AG04450 (cell line): ENCODE data around the gene PDLIM5. TPM values are rescaled to one million over a fixed set of nuclear protein-coding genes. Genes with fewer than 3 reads are reported as not detected.

Experiments
- CTCF ChIA-PET: fragments of 300-600, 350-600 bp; formaldehyde crosslinking; extraction: SDS; loops from one replicate; lab custom pipeline; 2022; ENCODE audit warnings: antibody characterized with exemption, inconsistent platforms; lab: Charles Lee
- POLR2A ChIA-PET: fragments of 350-600 bp; formaldehyde crosslinking; extraction: SDS; loops from one replicate; lab custom pipeline; 2021; ENCODE audit warnings: antibody characterized with exemption, inconsistent platforms; lab: Yijun Ruan, JAX
- DNase-seq: peaks from one replicate; pipeline ENCODE4 v3.0.0-alpha.2; 2011; ENCODE audit warnings: low read depth, low spot score
- H3K27ac ChIP-seq: one replicate; pipeline ENCODE4 v1.5.1; 2012; ENCODE audit warnings: low read depth, low read length, control low read depth
- H3K27me3 ChIP-seq: one replicate; pipeline ENCODE4 v1.6.0; 2012; ENCODE audit warnings: low read length; ENCODE audit not compliant: control insufficient read depth, insufficient read depth
- H3K4me3 ChIP-seq: 2 replicates; pipeline ENCODE4 v1.5.1; 2011; ENCODE audit warnings: mild to moderate bottlenecking, low read depth, low read length, control low read depth
- H3K9me3 ChIP-seq: 2 replicates; pipeline ENCODE4 v1.5.1; 2012; ENCODE audit warnings: low read length; ENCODE audit not compliant: control insufficient read depth, insufficient read depth
- CTCF ChIP-seq: IDR thresholded peaks from 2 replicates; pipeline ENCODE4 v1.5.1; 2011; ENCODE audit warnings: low read depth, low read length, control low read depth, inconsistent platforms
- polyA plus RNA-seq: library from polyadenylated mRNA; depleted of rRNA; stranded (reverse); fragments of >200 nt; gene quantifications from 2 replicates; pipeline ENCODE4 v1.2.3, GENCODE V29; 2011

The PDLIM5 gene
- polyA plus RNA-seq, 1 experiment, result 81.5 TPM

- POLR2A ChIA-PET, result no interaction called here
- H3K4me3 ChIP-seq, result no peak overlapping the region
- CTCF ChIA-PET, result interaction anchor here (0.6 kb wide), 1 partner anchor 1491 kb away, joined by 4 read pairs; no protein-coding TSS in a partner anchor
- no peaks in the 10 kb centered on the region for H3K9me3 ChIP-seq
- TF ChIP-seq CTCF, result no peak
- no peak for DNase-seq
- H3K27ac ChIP-seq, result no peak overlapping the region
- no peaks in the 10 kb centered on the region for H3K27me3 ChIP-seq
These were observed 228.6 kb downstream of the PDLIM5 start for GRCh38 chr4:94680176-94680862.

GRCh38 chr4:94686086-94686485 is 234.3 kb downstream of the PDLIM5 start:
- Histone ChIP-seq H3K27ac (no peak overlapping the region), H3K9me3 (no peaks in the 10 kb centered on the region), H3K27me3 (no peaks in the 10 kb centered on the region), H3K4me3 (no peak overlapping the region)
- ChIA-PET POLR2A (no interaction called here), CTCF (interaction anchor here (0.7 kb wide), 1 partner anchor 168 kb away, joined by 6 read pairs; no protein-coding TSS in a partner anchor)
- TF ChIP-seq CTCF, result no peak
- DNase-seq, result no peak

GRCh38 chr4:94689155-94689860 is 237.6 kb downstream of the PDLIM5 start:
- H3K27me3 ChIP-seq, result no peaks in the 10 kb centered on the region
- H3K9me3 ChIP-seq, result no peaks in the 10 kb centered on the region
- POLR2A ChIA-PET, result no interaction called here
- no peak for DNase-seq
- CTCF ChIA-PET, result no interaction called here
- H3K27ac ChIP-seq, result no peak overlapping the region
- no peak overlapping the region for H3K4me3 ChIP-seq
- no peak for TF ChIP-seq CTCF

GRCh38 chr4:94690851-94691254 is 239.1 kb downstream of the PDLIM5 start:
- TF ChIP-seq CTCF, result no peak
- POLR2A ChIA-PET, result no interaction called here
- H3K9me3 ChIP-seq, result no peaks in the 10 kb centered on the region
- no peak overlapping the region for H3K27ac ChIP-seq
- DNase-seq, result no peak
- no peaks in the 10 kb centered on the region for H3K27me3 ChIP-seq
- CTCF ChIA-PET, result interaction anchor here (0.6 to 1.7 kb wide), 2 partner anchors 39 to 435 kb away, joined by 3 to 4 read pairs; no protein-coding TSS in a partner anchor
- no peak overlapping the region for H3K4me3 ChIP-seq

- TF ChIP-seq CTCF, result no peak
- CTCF ChIA-PET, result interaction anchor here (1.7 kb wide), 1 partner anchor 434 kb away, joined by 4 read pairs; no protein-coding TSS in a partner anchor
These were observed 239.8 kb downstream of the PDLIM5 start for GRCh38 chr4:94691552-94691951.

More at GRCh38 chr4:94691552-94691951, 239.8 kb downstream of the PDLIM5 start:
- H3K4me3 ChIP-seq, result no peak overlapping the region
- H3K27ac ChIP-seq, result no peak overlapping the region
- POLR2A ChIA-PET, result no interaction called here
- H3K27me3 ChIP-seq, result no peaks in the 10 kb centered on the region
- H3K9me3 ChIP-seq, result no peaks in the 10 kb centered on the region
- no peak for DNase-seq
